HCT116 (cell line): Measurements from ENCODE around the gene RLF. TPM values are rescaled to one million over a fixed set of nuclear protein-coding genes. Genes with fewer than 3 reads are reported as not detected.

Experiments
- ATAC-seq: fragments of 200-7000 bp; cut with Tn5 transposase; 2 replicates; pipeline ENCODE4 v1.9.1; 2020; ENCODE audit warnings: mild to moderate bottlenecking, moderate library complexity
- BruUV-seq: library from RNA; stranded (reverse); fragments of 400-500 nt; replicated peaks from 2 replicates; lab custom pipeline; 2021; lab: Mats Ljungman, UMichigan
- CTCF ChIA-PET: fragments of 300-600 bp; sonication (Branson Sonifier 250); formaldehyde crosslinking; loops from one replicate; lab custom pipeline; 2021; ENCODE audit warnings: antibody characterized with exemption; lab: Charles Lee
- POLR2A ChIA-PET: fragments of 300-600, 350-600 bp; sonication (Branson Sonifier 250); formaldehyde crosslinking; loops from one replicate; lab custom pipeline; 2021; ENCODE audit warnings: antibody characterized with exemption; lab: Charles Lee
- RAD21 ChIA-PET, 2 experiments: fragments of 300-600 bp; sonication (Branson Sonifier 250); formaldehyde crosslinking; loops; one replicate each; lab custom pipeline; 2023; ENCODE audit warnings: low total read pairs in 2 of 2; ENCODE audit not compliant: uncharacterized antibody in 2 of 2, unreplicated experiment in 2 of 2, low non-redundant PET in 1 of 2; lab: Charles Lee
- DNase-seq: peaks from one replicate; pipeline ENCODE4 v3.0.0-alpha.2; 2010; ENCODE audit warnings: low read depth, low spot score
- H2AFZ ChIP-seq: fragments of 200-600 bp; shearing (Covaris generic), sonication (generic); 2 replicates; pipeline ENCODE4 v1.6.1; 2017; ENCODE audit warnings: low read depth, mixed run types, mixed read lengths, antibody characterized with exemption, low read length; ENCODE audit not compliant: poor library complexity, severe bottlenecking
- H3K27ac ChIP-seq: 2 replicates; pipeline ENCODE4 v1.5.1; 2012; ENCODE audit warnings: low read depth, low read length
- H3K27me3 ChIP-seq: fragments of 200-600 bp; sonication (generic); 2 replicates; pipeline ENCODE4 v1.6.1; 2016; ENCODE audit warnings: mixed run types, low read length, mixed read lengths; ENCODE audit not compliant: insufficient read depth
- H3K36me3 ChIP-seq, 2 experiments: fragments of 200-500 bp in 1 of 2; fragments of 200-600 bp in 1 of 2; sonication (Bioruptor generic) in 1 of 2; sonication (generic) in 1 of 2; 2 replicates each; pipeline versions ENCODE4 v1.5.1 to v1.6.1; 2014 to 2016; ENCODE audit warnings: low read length in 2 of 2, inconsistent platforms in 1 of 2, mixed read lengths in 1 of 2, mixed run types in 1 of 2; ENCODE audit not compliant: insufficient read depth in 2 of 2, control insufficient read depth in 1 of 2
- H3K4me1 ChIP-seq, 2 experiments: fragments of 200-600 bp in 1 of 2; sonication (generic) in 1 of 2; 2 replicates each; pipeline versions ENCODE4 v1.5.1 to v1.6.1; 2012 to 2017; ENCODE audit warnings: low read length in 2 of 2, inconsistent platforms in 1 of 2, mild to moderate bottlenecking in 1 of 2, mixed read lengths in 1 of 2, mixed run types in 1 of 2, moderate library complexity in 1 of 2; ENCODE audit not compliant: insufficient read depth in 2 of 2, control insufficient read depth in 1 of 2
- H3K4me2 ChIP-seq: fragments of 200-600 bp; sonication (generic); 2 replicates; pipeline ENCODE4 v1.6.1; 2017; ENCODE audit warnings: mixed run types, low read length, mixed read lengths
- H3K4me3 ChIP-seq, 2 experiments: fragments of 200-600 bp in 1 of 2; sonication (generic) in 1 of 2; replicated peaks in 1 of 2; 2 replicates each; pipeline ENCODE4 v1.5.1; 2011 to 2016; ENCODE audit warnings: low read length in 2 of 2, control low read depth in 1 of 2, low read depth in 1 of 2, mild to moderate bottlenecking in 1 of 2, mixed read lengths in 1 of 2, mixed run types in 1 of 2
- H3K79me2 ChIP-seq: fragments of 200-600 bp; sonication (generic); 2 replicates; pipeline ENCODE4 v1.6.1; 2017; ENCODE audit warnings: mild to moderate bottlenecking, mixed run types, low read length, moderate library complexity, mixed read lengths; ENCODE audit not compliant: insufficient read depth
- H3K9ac ChIP-seq: fragments of 200-600 bp; sonication (generic); 2 replicates; pipeline ENCODE4 v1.6.1; 2016; ENCODE audit warnings: low read length, mixed read lengths
- H3K9me2 ChIP-seq: fragments of 200-600 bp; sonication (generic), shearing (Covaris generic); 2 replicates; pipeline ENCODE4 v1.6.1; 2017; ENCODE audit warnings: mixed run types, mild to moderate bottlenecking, moderate library complexity; ENCODE audit not compliant: insufficient read depth
- H3K9me3 ChIP-seq, 2 experiments: fragments of 200-500 bp in 1 of 2; fragments of 200-600 bp in 1 of 2; sonication (Bioruptor generic) in 1 of 2; sonication (generic) in 1 of 2; 2 replicates each; pipeline ENCODE4 v1.6.1; 2014 to 2017; ENCODE audit warnings: low read length in 2 of 2, mixed read lengths in 2 of 2, inconsistent platforms in 1 of 2, low read depth in 1 of 2, mild to moderate bottlenecking in 1 of 2, mixed run types in 1 of 2, moderate library complexity in 1 of 2; ENCODE audit not compliant: control insufficient read depth in 1 of 2, insufficient read depth in 1 of 2
- H4K20me1 ChIP-seq: fragments of 200-600 bp; sonication (generic), shearing (Covaris generic); 2 replicates; pipeline ENCODE4 v1.6.1; 2017; ENCODE audit warnings: mixed run types, mild to moderate bottlenecking, moderate library complexity; ENCODE audit not compliant: insufficient read depth
- CTCF ChIP-seq, 3 experiments: fragments of 200-600 bp in 1 of 3; sonication (generic) in 1 of 3; IDR thresholded peaks in 2 of 3; conservative IDR thresholded peaks in 1 of 3; 2 replicates each; pipeline ENCODE4 v1.5.1; 2012 to 2017; ENCODE audit warnings: low read depth in 2 of 3, low read length in 2 of 3, antibody characterized with exemption in 1 of 3, borderline replicate concordance in 1 of 3, control low read depth in 1 of 3, mild to moderate bottlenecking in 1 of 3, mixed read lengths in 1 of 3, mixed run types in 1 of 3, moderate library complexity in 1 of 3; ENCODE audit not compliant: insufficient read depth in 1 of 3
- EZH2 ChIP-seq: fragments of 200-600 bp; sonication (generic); IDR thresholded peaks from 2 replicates; pipeline ENCODE4 v1.6.1; 2017; ENCODE audit warnings: antibody characterized with exemption, mixed run types
- EZH2phosphoT487 ChIP-seq: fragments of 200-600 bp; IDR thresholded peaks from 2 replicates; pipeline ENCODE4 v1.6.1; 2018; ENCODE audit warnings: antibody characterized with exemption, borderline replicate concordance
- JUND ChIP-seq: IDR thresholded peaks from 2 replicates; pipeline ENCODE4 v1.6.1; 2012
- TCF7L2 ChIP-seq: IDR thresholded peaks from 2 replicates; pipeline ENCODE4 v1.7.0; 2011; ENCODE audit warnings: borderline replicate concordance, inconsistent platforms; ENCODE audit not compliant: insufficient read depth, insufficient read length; ENCODE audit errors: extremely low read depth
- ZNF274 ChIP-seq: fragments of 200-500 bp; sonication (Bioruptor generic); IDR thresholded peaks from 2 replicates; pipeline ENCODE4 v1.6.1; 2014; ENCODE audit warnings: mild to moderate bottlenecking, low read depth, low read length, inconsistent platforms
- intact Hi-C: fragments of 100-400 bp; cut with micrococcal nuclease; formaldehyde crosslinking; loops from 2 replicates; pipeline ENCODE4 v1.10.0; 2022
- total RNA-seq: library from RNA; stranded (reverse); gene quantifications from one replicate; pipeline ENCODE4 v1.2.1, GENCODE V29; 2021; ENCODE audit not compliant: unreplicated experiment
- TF ChIP-seq, protein P1 (sequence below): IDR thresholded peaks from 2 replicates; pipeline ENCODE4 v1.6.1; 2011; ENCODE audit warnings: mild to moderate bottlenecking, low read length, moderate library complexity; ENCODE audit not compliant: insufficient replicate concordance; ENCODE audit errors: extremely low read depth

RLF gene
- total RNA-seq, 1 experiment from 2014 or later = 20.5 TPM

DNA sequence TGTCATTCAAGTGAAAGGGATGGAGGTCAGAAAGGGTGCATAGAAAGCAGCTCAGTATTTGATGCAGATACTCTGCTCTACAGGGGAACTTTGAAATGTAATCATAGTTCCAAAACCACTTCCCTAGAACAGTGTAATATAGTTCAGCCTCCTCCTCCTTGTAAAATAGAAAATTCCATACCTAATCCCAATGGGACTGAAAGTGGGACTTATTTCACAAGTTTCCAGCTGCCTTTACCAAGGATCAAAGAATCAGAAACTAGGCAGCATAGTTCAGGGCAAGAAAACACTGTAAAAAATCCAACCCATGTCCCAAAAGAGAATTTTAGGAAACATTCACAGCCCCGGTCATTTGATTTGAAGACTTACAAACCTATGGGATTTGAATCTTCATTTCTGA lies 78.4 kb downstream of the RLF start (continued):
- TF ChIP-seq, protein P1, sequence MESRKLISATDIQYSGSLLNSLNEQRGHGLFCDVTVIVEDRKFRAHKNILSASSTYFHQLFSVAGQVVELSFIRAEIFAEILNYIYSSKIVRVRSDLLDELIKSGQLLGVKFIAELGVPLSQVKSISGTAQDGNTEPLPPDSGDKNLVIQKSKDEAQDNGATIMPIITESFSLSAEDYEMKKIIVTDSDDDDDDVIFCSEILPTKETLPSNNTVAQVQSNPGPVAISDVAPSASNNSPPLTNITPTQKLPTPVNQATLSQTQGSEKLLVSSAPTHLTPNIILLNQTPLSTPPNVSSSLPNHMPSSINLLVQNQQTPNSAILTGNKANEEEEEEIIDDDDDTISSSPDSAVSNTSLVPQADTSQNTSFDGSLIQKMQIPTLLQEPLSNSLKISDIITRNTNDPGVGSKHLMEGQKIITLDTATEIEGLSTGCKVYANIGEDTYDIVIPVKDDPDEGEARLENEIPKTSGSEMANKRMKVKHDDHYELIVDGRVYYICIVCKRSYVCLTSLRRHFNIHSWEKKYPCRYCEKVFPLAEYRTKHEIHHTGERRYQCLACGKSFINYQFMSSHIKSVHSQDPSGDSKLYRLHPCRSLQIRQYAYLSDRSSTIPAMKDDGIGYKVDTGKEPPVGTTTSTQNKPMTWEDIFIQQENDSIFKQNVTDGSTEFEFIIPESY = no peak
- TF ChIP-seq, all 23 proteins: peak for 0

GRCh38 chr1:40240390-40240789 lies 79.2 kb downstream of the RLF start:
- TF ChIP-seq JUND (no peak), CTCF (IDR thresholded peaks at IDR 0.05 in 2 of 3, conservative IDR thresholded peaks at IDR 0.05 in 1 of 3; ENCODE audit: borderline replicate concordance in 1 of 3, insufficient read depth in 1 of 3, low read depth in 2 of 3, low read length in 2 of 3) (no peak), EZH2phosphoT487 (no peak), TCF7L2 (no peak), EZH2 (no peak), ZNF274 (no peak)
- TF ChIP-seq, protein P1 = no peak
- Histone ChIP-seq H3K4me1 (peaks cover 18 to 43% of the 10 kb centered on the region in 2 experiments), H4K20me1 (no peaks in the 10 kb centered on the region), H3K79me2 (no peaks in the 10 kb centered on the region), H3K36me3 (peaks cover 21 to 30% of the 10 kb centered on the region in 2 experiments), H3K9me3 (no peaks in the 10 kb centered on the region), H3K27ac (no peak overlapping the region), H3K4me3 (no peak overlapping the region), H3K9me2 (no peaks in the 10 kb centered on the region), H3K9ac (no peak overlapping the region), H3K27me3 (no peaks in the 10 kb centered on the region), H2AFZ (no peak overlapping the region), H3K4me2 (no peak overlapping the region)
- BruUV-seq = no TSS peak
- DNase-seq (no peak), ATAC-seq (no peak)
- POLR2A ChIA-PET = interaction anchor here (0.9 kb wide), 1 partner anchor 11 kb away, joined by 4 read pairs; no protein-coding TSS in a partner anchor
- intact Hi-C loops = no loop called here
- RAD21 ChIA-PET = interaction anchor here in 1 of 2 experiments (0.7 kb wide), 1 partner anchor 81 kb away, joined by 3 read pairs; no protein-coding TSS in a partner anchor
- CTCF ChIA-PET = interaction anchor here (0.8 to 1.5 kb wide), 2 partner anchors 16 to 96 kb away, joined by 3 to 4 read pairs; no protein-coding TSS in a partner anchor
